Measurements from ENCODE around the gene PPP6C. TPM values are rescaled to one million over a fixed set of nuclear protein-coding genes. Genes with fewer than 3 reads are reported as not detected.

The PPP6C gene
- total and polyA plus RNA-seq, 2 donors (not counting 1 experiment from before 2014, with no cell fraction given) = 12.1 to 38.6 TPM

DNA sequence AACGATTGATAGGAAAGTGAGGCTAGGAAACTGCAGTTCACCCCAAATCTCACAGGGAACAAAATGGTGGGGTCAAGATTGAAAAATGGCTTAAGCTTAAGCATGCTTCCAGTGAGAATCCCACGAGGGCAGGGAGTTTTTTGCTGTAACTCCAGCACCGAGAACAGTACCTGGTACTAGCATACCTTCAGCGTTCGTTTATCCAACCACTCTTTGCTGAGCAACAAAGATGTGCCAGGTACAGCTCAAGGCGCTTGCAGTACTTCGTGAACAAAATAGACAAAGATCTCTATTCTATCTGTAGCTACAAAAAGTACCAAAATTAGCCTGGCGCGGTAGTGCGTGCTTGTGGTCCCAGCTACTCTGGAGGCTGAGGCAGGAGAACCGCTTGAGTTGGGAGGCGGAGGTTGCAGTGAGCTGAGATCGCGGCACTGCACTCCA is 778 bp upstream of the PPP6C start:
- CTCF ChIA-PET = interaction anchor here (0.7 to 0.8 kb wide), 2 partner anchors 15 to 47 kb away, joined by 3 read pairs; partner anchors contain the start of gene SCAI
- intact Hi-C loops (cut with micrococcal nuclease) = no loop called here
- Histone ChIP-seq H3K79me2 (ENCODE audit: control insufficient read depth, insufficient read depth, low read length) (peaks cover 75% of the 10 kb centered on the region), H3K4me3 (ENCODE audit: control extremely low read depth in 1 of 5, extremely low read depth in 1 of 5, insufficient read depth in 1 of 5, low read depth in 2 of 5, low read length in 4 of 5) (peak overlapping the region; percentile 89 to 99 (median 99)), H3K4me2 (replicated peaks; ENCODE audit: low read depth, low read length, poor library complexity, severe bottlenecking) (peak overlapping the region; percentile 98), H3K4me1 (ENCODE audit: control insufficient read depth in 2 of 2, insufficient read depth in 2 of 2, low read length in 2 of 2) (peaks cover 23 to 35% of the 10 kb centered on the region in 2 donors), H2AFZ (ENCODE audit: insufficient read depth, low read depth, low read length, poor library complexity, severe bottlenecking) (peak overlapping the region; percentile 100), H3K9ac (ENCODE audit: low read length) (peak overlapping the region; percentile 99), H3K27ac (ENCODE audit: low read length in 2 of 2) (peak overlapping the region; percentile 91 to 98), H3K27me3 (replicated peaks in 1 of 4; ENCODE audit: control extremely low read depth in 1 of 4, control insufficient read depth in 3 of 4, insufficient read depth in 4 of 4, low read length in 3 of 4) (no peaks in the 10 kb centered on the region), H3K36me3 (replicated peaks in 1 of 2; ENCODE audit: control extremely low read depth in 1 of 2, control insufficient read depth in 1 of 2, extremely low read depth in 1 of 2, insufficient read depth in 2 of 2, low read length in 1 of 2) (peaks cover 0 to 1% of the 10 kb centered on the region in 2 experiments), H3K9me3 (ENCODE audit: control extremely low read depth in 1 of 3, control insufficient read depth in 2 of 3, insufficient read depth in 1 of 3, low read length in 2 of 3) (peaks cover 0 to 2% (median 0%) of the 10 kb centered on the region in 3 donors), H4K20me1 (ENCODE audit: control insufficient read depth, insufficient read depth, low read length, poor library complexity, severe bottlenecking) (no peaks in the 10 kb centered on the region)
- TF ChIP-seq CTCF (IDR thresholded peaks at IDR 0.05) = no peak
- no peak for TF ChIP-seq EZH2 (IDR thresholded peaks at IDR 0.05; ENCODE audit: borderline replicate concordance, insufficient read depth, low read depth, low read length, poor library complexity, severe bottlenecking)
- H3K4me1 Mint-ChIP-seq = peaks cover 41% of the 10 kb centered on the region
- H3K27me3 Mint-ChIP-seq = no peaks in the 10 kb centered on the region
- WGBS (ENCODE audit: insufficient coverage) = 71% methylated on average over 13 of the region's 14 CpGs
- ATAC-seq (ENCODE audit: low read depth) (no peak), DNase-seq (no peak)
- H3K9me3 Mint-ChIP-seq (ENCODE audit: insufficient read depth) = no peaks in the 10 kb centered on the region
- POLR2A ChIA-PET = no interaction called here
- H3K27ac Mint-ChIP-seq = peak overlapping the region; percentile 96
- peak overlapping the region; percentile 97 for H3K4me3 Mint-ChIP-seq

- no peaks in the 10 kb centered on the region for H3K27me3 Mint-ChIP-seq
- WGBS (ENCODE audit: insufficient coverage) = 0% methylated on average over 26 of the region's 26 CpGs
- H3K9me3 ChIP-seq (ENCODE audit: control extremely low read depth in 1 of 3, control insufficient read depth in 2 of 3, insufficient read depth in 1 of 3, low read length in 2 of 3) = peaks cover 0 to 2% (median 0%) of the 10 kb centered on the region in 3 donors
- TF ChIP-seq CTCF (IDR thresholded peaks at IDR 0.05) (no peak), EZH2 (IDR thresholded peaks at IDR 0.05; ENCODE audit: borderline replicate concordance, insufficient read depth, low read depth, low read length, poor library complexity, severe bottlenecking) (no peak)
- CTCF ChIA-PET = no interaction called here
- peak overlapping the region; percentile 74 to 99 (median 98) for H3K4me3 ChIP-seq (ENCODE audit: control extremely low read depth in 1 of 5, extremely low read depth in 1 of 5, insufficient read depth in 1 of 5, low read depth in 2 of 5, low read length in 4 of 5)
- H3K27ac Mint-ChIP-seq = peak overlapping the region; percentile 96
- peak overlapping the region; percentile 98 for H3K4me2 ChIP-seq (replicated peaks; ENCODE audit: low read depth, low read length, poor library complexity, severe bottlenecking)
- H2AFZ ChIP-seq (ENCODE audit: insufficient read depth, low read depth, low read length, poor library complexity, severe bottlenecking) = peak overlapping the region; percentile 100
- POLR2A ChIA-PET = no interaction called here
- H3K4me3 Mint-ChIP-seq = peak overlapping the region; percentile 97
- no peaks in the 10 kb centered on the region for H3K9me3 Mint-ChIP-seq (ENCODE audit: insufficient read depth)
- peak; percentile 2 for ATAC-seq (ENCODE audit: low read depth)
- H3K79me2 ChIP-seq (ENCODE audit: control insufficient read depth, insufficient read depth, low read length) = peaks cover 89% of the 10 kb centered on the region
- peak overlapping the region; percentile 99 for H3K9ac ChIP-seq (ENCODE audit: low read length)
- H3K4me1 Mint-ChIP-seq = peaks cover 37% of the 10 kb centered on the region
- H3K4me1 ChIP-seq (ENCODE audit: control insufficient read depth in 2 of 2, insufficient read depth in 2 of 2, low read length in 2 of 2) = peaks cover 16 to 22% of the 10 kb centered on the region in 2 donors
- peak overlapping the region; percentile 91 to 98 for H3K27ac ChIP-seq (ENCODE audit: low read length in 2 of 2)
- H3K27me3 ChIP-seq (replicated peaks in 1 of 4; ENCODE audit: control extremely low read depth in 1 of 4, control insufficient read depth in 3 of 4, insufficient read depth in 4 of 4, low read length in 3 of 4) = no peaks in the 10 kb centered on the region
- H4K20me1 ChIP-seq (ENCODE audit: control insufficient read depth, insufficient read depth, low read length, poor library complexity, severe bottlenecking) = peaks cover 11% of the 10 kb centered on the region
- intact Hi-C loops (cut with micrococcal nuclease) = loop anchor here (1.0 to 2.0 kb wide), 6 partner anchors 11 to 418 kb away; partner anchors contain the start of genes GAPVD1, GOLGA1, HSPA5 and NR6A1
- H3K36me3 ChIP-seq (replicated peaks in 1 of 2; ENCODE audit: control extremely low read depth in 1 of 2, control insufficient read depth in 1 of 2, extremely low read depth in 1 of 2, insufficient read depth in 2 of 2, low read length in 1 of 2) = peaks cover under 1 to 1% of the 10 kb centered on the region in 2 experiments
- DNase-seq = no peak
Measured at GRCh38 chr9:125189011-125189360, 617 bp downstream of the PPP6C start.
